ENCODE results near the gene CCDC122. TPM values are rescaled to one million over a fixed set of nuclear protein-coding genes. Genes with fewer than 3 reads are reported as not detected.

The CCDC122 gene
- total and polyA plus RNA-seq, 4 donors, result 1.2 to 2.3 (median 1.7) TPM

DNA sequence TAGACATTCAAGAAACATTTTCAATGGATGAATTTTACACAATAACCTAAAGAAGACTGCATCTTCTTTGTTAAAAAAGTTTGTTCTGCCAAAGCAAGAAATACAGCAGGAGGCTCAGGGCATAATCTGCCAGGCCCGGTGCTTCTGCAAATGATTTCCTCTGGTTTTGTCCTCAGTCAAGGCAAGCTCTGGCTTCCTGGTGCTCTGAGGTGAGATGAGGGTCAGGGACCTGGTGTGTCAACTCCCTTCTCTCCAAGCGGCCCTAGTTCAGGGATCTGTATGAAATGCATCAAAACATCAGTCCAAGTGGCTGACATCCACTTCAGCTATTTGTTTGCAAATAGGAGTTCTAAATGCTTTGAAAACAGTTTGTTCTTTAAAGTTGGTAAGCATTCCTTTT is 31.7 kb upstream of the CCDC122 start:
- DNase-seq (ENCODE audit: low spot score), result no peak
- Histone ChIP-seq H3K36me3 (ENCODE audit: control insufficient read depth in 4 of 4, insufficient read depth in 3 of 4, low read depth in 1 of 4, low read length in 3 of 4) (no peaks in the 10 kb centered on the region), H3K27me3 (ENCODE audit: control insufficient read depth in 4 of 4, insufficient read depth in 4 of 4, low read length in 3 of 4) (no peaks in the 10 kb centered on the region), H3K9me3 (ENCODE audit: control insufficient read depth in 4 of 4, low read length in 3 of 4) (no peaks in the 10 kb centered on the region), H3K27ac (ENCODE audit: low read depth in 1 of 2, low read length in 2 of 2) (no peak overlapping the region), H3K4me3 (ENCODE audit: low read depth in 1 of 3, low read length in 3 of 3) (no peak overlapping the region), H3K4me1 (ENCODE audit: control insufficient read depth in 4 of 4, insufficient read depth in 4 of 4, low read length in 3 of 4) (peaks cover 0 to 5% (median 0%) of the 10 kb centered on the region in 4 donors), H3K9ac (ENCODE audit: low read depth in 1 of 2, low read length in 2 of 2) (no peak overlapping the region)
- 50% methylated on average over 2 of the region's 2 CpGs for WGBS
- TF ChIP-seq EGR1 (IDR thresholded peaks at IDR 0.05; ENCODE audit: low read depth in 2 of 2), result no peak
- no peak for TF ChIP-seq TAF1 (conservative IDR thresholded peaks at IDR 0.05)
- TF ChIP-seq HNF4G (IDR thresholded peaks at IDR 0.05), result no peak

DNA sequence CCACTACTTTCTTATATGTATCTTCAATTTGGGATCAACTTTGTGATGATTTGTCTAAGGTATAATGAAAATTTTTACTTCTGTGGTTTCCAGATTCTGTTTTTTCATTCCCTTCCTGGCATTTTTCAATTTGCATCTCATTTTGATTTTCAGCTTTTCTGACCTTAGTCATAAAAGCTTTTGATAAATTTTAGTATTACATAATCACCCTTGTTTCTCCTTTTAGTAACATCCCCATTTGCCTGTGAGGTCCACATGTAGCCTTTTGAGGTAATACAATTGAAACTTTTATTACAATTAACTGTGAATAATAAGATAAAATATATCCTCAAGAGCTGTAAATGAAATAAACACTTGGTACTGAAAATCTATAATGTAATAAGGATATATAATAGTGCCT is 31.3 kb upstream of the CCDC122 start:
- Histone ChIP-seq H3K9me3 (ENCODE audit: control insufficient read depth in 4 of 4, low read length in 3 of 4) (no peaks in the 10 kb centered on the region), H3K27ac (ENCODE audit: low read depth in 1 of 2, low read length in 2 of 2) (no peak overlapping the region), H3K36me3 (ENCODE audit: control insufficient read depth in 4 of 4, insufficient read depth in 3 of 4, low read depth in 1 of 4, low read length in 3 of 4) (no peaks in the 10 kb centered on the region), H3K4me1 (ENCODE audit: control insufficient read depth in 4 of 4, insufficient read depth in 4 of 4, low read length in 3 of 4) (peaks cover 0 to 5% (median 0%) of the 10 kb centered on the region in 4 donors), H3K9ac (ENCODE audit: low read depth in 1 of 2, low read length in 2 of 2) (no peak overlapping the region), H3K4me3 (ENCODE audit: low read depth in 1 of 3, low read length in 3 of 3) (no peak overlapping the region), H3K27me3 (ENCODE audit: control insufficient read depth in 4 of 4, insufficient read depth in 4 of 4, low read length in 3 of 4) (no peaks in the 10 kb centered on the region)
- DNase-seq (ENCODE audit: low spot score), result no peak
- TF ChIP-seq RXRA (IDR thresholded peaks at IDR 0.05), result no peak
- no peak for TF ChIP-seq HNF4A (conservative IDR thresholded peaks at IDR 0.05)
- no peak for TF ChIP-seq SP1 (IDR thresholded peaks at IDR 0.05)
- TF ChIP-seq FOXA1 (IDR thresholded peaks at IDR 0.05), result no peak
- TF ChIP-seq, protein P1, sequence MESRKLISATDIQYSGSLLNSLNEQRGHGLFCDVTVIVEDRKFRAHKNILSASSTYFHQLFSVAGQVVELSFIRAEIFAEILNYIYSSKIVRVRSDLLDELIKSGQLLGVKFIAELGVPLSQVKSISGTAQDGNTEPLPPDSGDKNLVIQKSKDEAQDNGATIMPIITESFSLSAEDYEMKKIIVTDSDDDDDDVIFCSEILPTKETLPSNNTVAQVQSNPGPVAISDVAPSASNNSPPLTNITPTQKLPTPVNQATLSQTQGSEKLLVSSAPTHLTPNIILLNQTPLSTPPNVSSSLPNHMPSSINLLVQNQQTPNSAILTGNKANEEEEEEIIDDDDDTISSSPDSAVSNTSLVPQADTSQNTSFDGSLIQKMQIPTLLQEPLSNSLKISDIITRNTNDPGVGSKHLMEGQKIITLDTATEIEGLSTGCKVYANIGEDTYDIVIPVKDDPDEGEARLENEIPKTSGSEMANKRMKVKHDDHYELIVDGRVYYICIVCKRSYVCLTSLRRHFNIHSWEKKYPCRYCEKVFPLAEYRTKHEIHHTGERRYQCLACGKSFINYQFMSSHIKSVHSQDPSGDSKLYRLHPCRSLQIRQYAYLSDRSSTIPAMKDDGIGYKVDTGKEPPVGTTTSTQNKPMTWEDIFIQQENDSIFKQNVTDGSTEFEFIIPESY (IDR thresholded peaks at IDR 0.05), result no peak
- TF ChIP-seq, protein P2, sequence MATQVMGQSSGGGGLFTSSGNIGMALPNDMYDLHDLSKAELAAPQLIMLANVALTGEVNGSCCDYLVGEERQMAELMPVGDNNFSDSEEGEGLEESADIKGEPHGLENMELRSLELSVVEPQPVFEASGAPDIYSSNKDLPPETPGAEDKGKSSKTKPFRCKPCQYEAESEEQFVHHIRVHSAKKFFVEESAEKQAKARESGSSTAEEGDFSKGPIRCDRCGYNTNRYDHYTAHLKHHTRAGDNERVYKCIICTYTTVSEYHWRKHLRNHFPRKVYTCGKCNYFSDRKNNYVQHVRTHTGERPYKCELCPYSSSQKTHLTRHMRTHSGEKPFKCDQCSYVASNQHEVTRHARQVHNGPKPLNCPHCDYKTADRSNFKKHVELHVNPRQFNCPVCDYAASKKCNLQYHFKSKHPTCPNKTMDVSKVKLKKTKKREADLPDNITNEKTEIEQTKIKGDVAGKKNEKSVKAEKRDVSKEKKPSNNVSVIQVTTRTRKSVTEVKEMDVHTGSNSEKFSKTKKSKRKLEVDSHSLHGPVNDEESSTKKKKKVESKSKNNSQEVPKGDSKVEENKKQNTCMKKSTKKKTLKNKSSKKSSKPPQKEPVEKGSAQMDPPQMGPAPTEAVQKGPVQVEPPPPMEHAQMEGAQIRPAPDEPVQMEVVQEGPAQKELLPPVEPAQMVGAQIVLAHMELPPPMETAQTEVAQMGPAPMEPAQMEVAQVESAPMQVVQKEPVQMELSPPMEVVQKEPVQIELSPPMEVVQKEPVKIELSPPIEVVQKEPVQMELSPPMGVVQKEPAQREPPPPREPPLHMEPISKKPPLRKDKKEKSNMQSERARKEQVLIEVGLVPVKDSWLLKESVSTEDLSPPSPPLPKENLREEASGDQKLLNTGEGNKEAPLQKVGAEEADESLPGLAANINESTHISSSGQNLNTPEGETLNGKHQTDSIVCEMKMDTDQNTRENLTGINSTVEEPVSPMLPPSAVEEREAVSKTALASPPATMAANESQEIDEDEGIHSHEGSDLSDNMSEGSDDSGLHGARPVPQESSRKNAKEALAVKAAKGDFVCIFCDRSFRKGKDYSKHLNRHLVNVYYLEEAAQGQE (IDR thresholded peaks at IDR 0.05), result no peak
- TF ChIP-seq CTCF (IDR thresholded peaks at IDR 0.05; ENCODE audit: low read depth, low read length, missing input control), result no peak
- no peak for TF ChIP-seq YY1 (IDR thresholded peaks at IDR 0.05)
- TF ChIP-seq JUND (IDR thresholded peaks at IDR 0.05), result no peak
- TF ChIP-seq, protein P3, sequence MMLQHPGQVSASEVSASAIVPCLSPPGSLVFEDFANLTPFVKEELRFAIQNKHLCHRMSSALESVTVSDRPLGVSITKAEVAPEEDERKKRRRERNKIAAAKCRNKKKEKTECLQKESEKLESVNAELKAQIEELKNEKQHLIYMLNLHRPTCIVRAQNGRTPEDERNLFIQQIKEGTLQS (IDR thresholded peaks at IDR 0.05), result no peak
- TF ChIP-seq MAX (IDR thresholded peaks at IDR 0.05), result no peak
- TF ChIP-seq HNF4G (IDR thresholded peaks at IDR 0.05), result no peak
- TF ChIP-seq GABPA (IDR thresholded peaks at IDR 0.05 in 1 of 2, conservative IDR thresholded peaks at IDR 0.05 in 1 of 2), result no peak

All from liver (tissue), 9 donors.